Pulmonary artery endothelial cell (primary cell): ENCODE measurements around the gene PAIP1. TPM values are rescaled to one million over a fixed set of nuclear protein-coding genes. Genes with fewer than 3 reads are reported as not detected.
"Not testable (repeated sequence)": the region's sequence is repeated elsewhere in the genome, so short reads cannot be mapped to it uniquely, and the experiment has no call there.

Experiments used
- DNase-seq: peaks from one replicate; pipeline ENCODE4 v3.0.0-alpha.2; 2011; ENCODE audit warnings: low read depth, low spot score
- total RNA-seq: library from RNA; depleted of rRNA; stranded (reverse); fragments of >200 nt; gene quantifications from 2 replicates; pipeline ENCODE4 v1.2.3, GENCODE V29; 2014

Gene PAIP1
- total RNA-seq, 1 donor from 2014 or later = 85.5 TPM

- no peak for DNase-seq
Measured at GRCh38 chr5:43571237-43571636, 14.4 kb upstream of the PAIP1 start.

- DNase-seq = no peak
Measured at GRCh38 chr5:43570450-43571158, 13.7 kb upstream of the PAIP1 start.

- DNase-seq = no peak
Measured at GRCh38 chr5:43569236-43569746, 12.4 kb upstream of the PAIP1 start.

- no peak for DNase-seq
Measured at GRCh38 chr5:43567967-43568366, 11.1 kb upstream of the PAIP1 start.

- DNase-seq = no peak
Measured at GRCh38 chr5:43565043-43565442, 8.2 kb upstream of the PAIP1 start.

- DNase-seq = no peak
Measured at GRCh38 chr5:43564289-43564850, 7.5 kb upstream of the PAIP1 start.

- no peak for DNase-seq
Measured at GRCh38 chr5:43563321-43563720, 6.4 kb upstream of the PAIP1 start.

GRCh38 chr5:43561356-43561755 is 4.5 kb upstream of the PAIP1 start:
- DNase-seq = no peak

GRCh38 chr5:43560128-43560527 is 3.3 kb upstream of the PAIP1 start:
- no peak for DNase-seq

GRCh38 chr5:43556607-43556856 is 345 bp downstream of the PAIP1 start:
- not testable (repeated sequence) for DNase-seq

GRCh38 chr5:43555895-43556606 is 826 bp downstream of the PAIP1 start:
- DNase-seq = no peak

- DNase-seq = no peak
Measured at GRCh38 chr5:43554497-43554896, 2.4 kb downstream of the PAIP1 start.

GRCh38 chr5:43553381-43553780 is 3.5 kb downstream of the PAIP1 start:
- no peak for DNase-seq

- DNase-seq = no peak
Measured at GRCh38 chr5:43551731-43552130, 5.1 kb downstream of the PAIP1 start.

GRCh38 chr5:43549272-43549671 is 7.6 kb downstream of the PAIP1 start:
- not testable (repeated sequence) for DNase-seq

- no peak for DNase-seq
Measured at GRCh38 chr5:43548358-43548757, 8.5 kb downstream of the PAIP1 start.

- no peak for DNase-seq
Measured at GRCh38 chr5:43547532-43547931, 9.3 kb downstream of the PAIP1 start.

- DNase-seq = no peak
Measured at GRCh38 chr5:43543434-43543833, 13.4 kb downstream of the PAIP1 start.

GRCh38 chr5:43540746-43541145 is 16.1 kb downstream of the PAIP1 start:
- no peak for DNase-seq

- no peak for DNase-seq
Measured at GRCh38 chr5:43536972-43537371, 19.9 kb downstream of the PAIP1 start.

GRCh38 chr5:43533646-43534045 is 23.2 kb downstream of the PAIP1 start:
- DNase-seq = no peak

GRCh38 chr5:43530648-43531047 is 26.2 kb downstream of the PAIP1 start:
- no peak for DNase-seq

- DNase-seq = no peak
Measured at GRCh38 chr5:43523662-43524072, 33.2 kb downstream of the PAIP1 start.
